ENCODE measurements around the gene CTSK.
"Not testable (repeated sequence)": the region's sequence is repeated elsewhere in the genome, so short reads cannot be mapped to it uniquely, and the experiment has no call there.

CTSK gene

GRCh38 chr1:150805899-150806298, 2.2 kb downstream of the CTSK start:
- no peak for DNase-seq

GRCh38 chr1:150804671-150805070, 3.4 kb downstream of the CTSK start:
- DNase-seq: no peak

- DNase-seq: no peak
These were observed 9.0 kb downstream of the CTSK start for GRCh38 chr1:150799089-150799488.

- no peak for DNase-seq
These were observed 9.5 kb downstream of the CTSK start for GRCh38 chr1:150798525-150798924.

GRCh38 chr1:150796374-150796773, 11.7 kb downstream of the CTSK start:
- DNase-seq: no peak

- not testable (repeated sequence) for DNase-seq
These were observed 14.3 kb downstream of the CTSK start for GRCh38 chr1:150793778-150794177.

GRCh38 chr1:150793221-150793620, 14.8 kb downstream of the CTSK start:
- no peak for DNase-seq

- DNase-seq: no peak
These were observed 16.5 kb downstream of the CTSK start for GRCh38 chr1:150791585-150791984.

- no peak for DNase-seq
These were observed 18.7 kb downstream of the CTSK start for GRCh38 chr1:150789396-150789795.

GRCh38 chr1:150788946-150789345, 19.1 kb downstream of the CTSK start:
- DNase-seq: no peak

- no peak for DNase-seq
These were observed 20.6 kb downstream of the CTSK start for GRCh38 chr1:150787455-150787854.

- DNase-seq: no peak
These were observed 27.6 kb downstream of the CTSK start for GRCh38 chr1:150780510-150780909.

- no peak for DNase-seq
These were observed 29.7 kb downstream of the CTSK start for GRCh38 chr1:150778409-150778808.

- DNase-seq: no peak
These were observed 30.5 kb downstream of the CTSK start for GRCh38 chr1:150777544-150777943.

GRCh38 chr1:150775931-150776505, 32.0 kb downstream of the CTSK start:
- DNase-seq: not testable (repeated sequence)

GRCh38 chr1:150775276-150775675, 32.8 kb downstream of the CTSK start:
- no peak for DNase-seq

GRCh38 chr1:150772326-150772725, 35.7 kb downstream of the CTSK start:
- DNase-seq: no peak

- not testable (repeated sequence) for DNase-seq
These were observed 40.4 kb downstream of the CTSK start for GRCh38 chr1:150767704-150768103.

GRCh38 chr1:150765977-150766301, 42.1 kb downstream of the CTSK start:
- DNase-seq: peak; percentile 8

GRCh38 chr1:150765296-150765976, 42.6 kb downstream of the CTSK start, which contains the start of gene CTSS:
Gene CTSS (minus strand): TSS chr1:150765778. CDS start chr1:150764763, 1,015 bp downstream.
- no peak for DNase-seq

- DNase-seq: no peak
These were observed 43.4 kb downstream of the CTSK start for GRCh38 chr1:150764617-150765101.

- DNase-seq: no peak
These were observed 45.0 kb downstream of the CTSK start for GRCh38 chr1:150763018-150763417.

GRCh38 chr1:150762552-150762951, 45.5 kb downstream of the CTSK start:
- no peak for DNase-seq

- no peak for DNase-seq
These were observed 46.3 kb downstream of the CTSK start for GRCh38 chr1:150761801-150762200.

GRCh38 chr1:150760013-150760412, 48.0 kb downstream of the CTSK start:
- DNase-seq: no peak

Measured in activated CD4-positive, alpha-beta T cell treated with anti-CD3 and anti-CD28 coated beads for 48 hours (primary cell).